Tibial artery (tissue), 4 donors: ENCODE measurements around the gene CD200R1L.
A peak's percentile ranks its signal among the peaks of the same experiment; 100 is the strongest.

Experiments
- DNase-seq, 2 donors: peaks; one replicate each; pipeline ENCODE4 v3.0.0-alpha.2; 2019
- H3K27ac ChIP-seq, 2 donors: fragments of 200-600 bp; sonication (generic) in 1 of 2; 1 replicate in 1 of 2; 2 replicates in 1 of 2; pipeline ENCODE4 v1.5.1; 2018 to 2019; ENCODE audit warnings: mild to moderate bottlenecking in 1 of 2
- H3K27me3 ChIP-seq, 2 donors: fragments of 200-600 bp; sonication (generic) in 1 of 2; one replicate each; pipeline versions ENCODE4 v1.5.1 to v1.6.0; 2016 to 2019
- H3K36me3 ChIP-seq, 3 donors: fragments of 200-600 bp; sonication (generic) in 2 of 3; one replicate each; pipeline ENCODE4 v1.5.1; 2016 to 2019; ENCODE audit warnings: mild to moderate bottlenecking in 2 of 3
- H3K4me1 ChIP-seq, 4 donors: fragments of 200-600 bp; sonication (generic) in 2 of 4; 1 replicate in 3 of 4; 2 replicates in 1 of 4; pipeline ENCODE4 v1.5.1; 2016 to 2019
- H3K4me3 ChIP-seq, 2 donors: fragments of 200-600 bp; sonication (generic) in 1 of 2; 1 replicate in 1 of 2; 2 replicates in 1 of 2; pipeline ENCODE4 v1.5.1; 2018 to 2019; ENCODE audit warnings: mild to moderate bottlenecking in 2 of 2
- H3K9me3 ChIP-seq, 3 donors: fragments of 200-600 bp; sonication (generic) in 1 of 3; one replicate each; pipeline ENCODE4 v1.5.1; 2016 to 2019
- CTCF ChIP-seq, 2 experiments: fragments of 200-600 bp in 1 of 2; fragments of 450-650 bp in 1 of 2; IDR thresholded peaks; one replicate each; pipeline ENCODE4 v1.5.1; 2017 to 2019; ENCODE audit warnings: antibody characterized with exemption in 2 of 2, mild to moderate bottlenecking in 1 of 2, moderate library complexity in 1 of 2
- intact Hi-C: fragments of 100-400 bp; cut with DNase I; formaldehyde crosslinking; loops from one replicate; pipeline ENCODE4 v1.15.0; 2023; ENCODE audit warnings: low total_unique reads

The CD200R1L gene

GRCh38 chr3:112813723-112814171, 32.9 kb downstream of the CD200R1L start:
- TF ChIP-seq CTCF (IDR thresholded peaks at IDR 0.05), result no peak
- H3K36me3 ChIP-seq, result no peaks in the 10 kb centered on the region
- H3K9me3 ChIP-seq, result no peaks in the 10 kb centered on the region
- peak overlapping the region in 1 of 2 donors; percentile 2 for H3K27ac ChIP-seq
- intact Hi-C loops, result loop anchor here (10.0 kb wide), 1 partner anchor 169 kb away; the partner anchor contains the start of gene CCDC80
- H3K4me1 ChIP-seq, result peaks cover 0 to 37% (median 12%) of the 10 kb centered on the region in 4 donors
- H3K27me3 ChIP-seq, result no peaks in the 10 kb centered on the region
- H3K4me3 ChIP-seq, result no peak overlapping the region
- DNase-seq, result peak in 1 of 2 donors; percentile 28

DNA sequence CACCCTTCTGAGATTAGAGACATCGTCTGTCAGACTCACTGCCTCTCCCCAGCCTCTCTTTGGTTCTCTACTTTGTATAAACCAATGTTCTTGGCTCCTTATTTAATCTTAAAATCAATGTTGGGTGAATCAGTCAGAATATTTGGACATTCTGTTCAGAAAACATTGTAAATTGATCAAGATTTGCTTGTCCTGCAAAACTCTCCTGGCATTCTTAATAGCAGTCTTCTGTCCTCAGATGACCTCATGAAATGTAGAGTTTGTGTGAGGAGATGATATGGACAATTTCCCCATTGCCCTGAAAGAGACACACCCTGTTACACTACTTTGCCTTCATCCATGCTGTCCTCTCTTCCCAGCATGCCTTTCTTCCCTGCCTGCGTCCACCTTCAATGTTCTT, 33.6 kb downstream of the CD200R1L start:
- Histone ChIP-seq H3K9me3 (no peaks in the 10 kb centered on the region), H3K27ac (no peak overlapping the region), H3K27me3 (no peaks in the 10 kb centered on the region), H3K4me3 (no peak overlapping the region), H3K4me1 (peaks cover 0 to 37% (median 12%) of the 10 kb centered on the region in 4 donors), H3K36me3 (no peaks in the 10 kb centered on the region)
- intact Hi-C loops, result loop anchor here (10.0 kb wide), 1 partner anchor 168 kb away; the partner anchor contains the start of gene CCDC80
- no peak for TF ChIP-seq CTCF (IDR thresholded peaks at IDR 0.05)
- no peak for DNase-seq

DNA sequence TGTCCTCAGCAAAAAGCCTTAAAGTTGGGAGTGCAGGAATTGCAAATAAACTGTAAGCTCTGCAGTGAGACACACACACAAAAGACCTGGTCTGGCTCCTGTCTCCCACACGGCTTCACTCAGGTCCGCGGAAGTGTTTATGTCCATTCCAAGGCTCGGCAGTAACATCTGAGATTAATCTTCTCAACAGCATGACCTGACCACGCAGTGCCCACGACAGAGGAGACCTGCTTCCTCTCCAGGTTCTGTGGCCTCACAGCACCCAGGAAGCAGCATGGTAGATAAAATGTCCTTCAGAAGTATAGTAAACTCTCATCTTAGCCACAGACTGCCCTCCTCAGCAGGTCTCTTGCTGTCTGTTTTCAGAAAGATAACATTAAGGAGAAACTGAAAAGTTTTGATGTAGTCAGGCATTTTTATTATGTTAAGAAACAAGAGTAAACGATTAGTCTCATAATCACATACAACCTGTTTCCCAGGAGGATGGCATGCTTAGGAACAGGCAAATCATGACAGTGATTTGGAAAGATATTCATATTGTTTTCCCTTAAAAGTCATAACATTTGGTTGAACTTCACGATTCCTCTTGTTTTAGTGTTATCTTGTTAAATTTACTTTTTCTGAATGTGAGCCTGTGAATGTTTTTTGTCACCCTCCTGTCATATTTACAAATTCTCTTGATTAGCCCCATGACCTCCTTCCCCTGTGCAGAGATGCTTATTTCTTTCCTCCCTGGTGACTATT, 34.6 kb downstream of the CD200R1L start:
- no peak for TF ChIP-seq CTCF (IDR thresholded peaks at IDR 0.05)
- Histone ChIP-seq H3K27ac (peak overlapping the region in 1 of 2 donors; percentile 48), H3K9me3 (no peaks in the 10 kb centered on the region), H3K36me3 (no peaks in the 10 kb centered on the region), H3K27me3 (no peaks in the 10 kb centered on the region), H3K4me1 (peaks cover 0 to 37% (median 12%) of the 10 kb centered on the region in 4 donors), H3K4me3 (no peak overlapping the region)
- DNase-seq, result no peak
- intact Hi-C loops, result loop anchor here (10.0 kb wide), 1 partner anchor 167 kb away; the partner anchor contains the start of gene CCDC80

DNA sequence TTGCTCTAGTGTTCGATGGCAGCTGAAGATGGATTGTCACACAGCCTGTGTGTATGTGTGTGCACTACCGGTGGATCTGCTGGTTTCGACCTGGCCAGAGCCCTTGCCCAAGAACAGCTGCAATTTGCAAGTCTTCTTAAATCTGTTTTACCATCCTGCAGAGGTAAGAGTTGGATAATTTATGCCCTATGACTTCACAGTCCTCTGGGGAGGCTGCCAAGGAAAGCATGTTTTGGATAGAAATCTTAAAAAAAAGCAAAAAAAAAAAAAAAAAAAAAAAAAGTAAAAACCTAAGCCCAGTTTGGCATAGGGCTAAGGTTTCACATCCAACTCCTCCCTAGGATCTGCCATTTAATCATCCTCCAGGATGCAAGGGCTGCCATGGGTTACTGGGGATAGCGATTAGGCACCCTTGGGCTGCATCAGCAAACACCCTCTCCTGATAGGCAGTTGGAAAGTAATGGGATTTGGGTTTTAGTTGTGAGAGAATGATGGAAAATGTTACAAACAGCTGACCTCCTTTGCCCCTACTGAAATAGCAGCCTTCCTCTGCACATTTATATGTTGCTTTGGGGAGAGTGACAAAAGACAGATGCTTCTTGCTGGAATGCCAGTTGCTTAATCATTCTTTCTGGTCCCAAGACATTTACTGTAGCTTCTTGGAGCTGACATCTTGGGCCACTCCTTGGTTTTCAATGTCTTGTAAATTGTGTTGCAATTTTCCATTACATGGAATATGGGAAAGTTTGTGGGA, 35.4 kb downstream of the CD200R1L start:
- H3K27me3 ChIP-seq, result no peaks in the 10 kb centered on the region
- no peak overlapping the region for H3K4me3 ChIP-seq
- peak in 1 of 2 donors; percentile 24 for DNase-seq
- no peaks in the 10 kb centered on the region for H3K36me3 ChIP-seq
- H3K4me1 ChIP-seq, result peaks cover 0 to 37% (median 12%) of the 10 kb centered on the region in 4 donors
- peak overlapping the region in 1 of 2 donors; percentile 48 for H3K27ac ChIP-seq
- no peaks in the 10 kb centered on the region for H3K9me3 ChIP-seq
- intact Hi-C loops, result loop anchor here (10.0 kb wide), 1 partner anchor 167 kb away; the partner anchor contains the start of gene CCDC80
- TF ChIP-seq CTCF (IDR thresholded peaks at IDR 0.05), result no peak

DNA sequence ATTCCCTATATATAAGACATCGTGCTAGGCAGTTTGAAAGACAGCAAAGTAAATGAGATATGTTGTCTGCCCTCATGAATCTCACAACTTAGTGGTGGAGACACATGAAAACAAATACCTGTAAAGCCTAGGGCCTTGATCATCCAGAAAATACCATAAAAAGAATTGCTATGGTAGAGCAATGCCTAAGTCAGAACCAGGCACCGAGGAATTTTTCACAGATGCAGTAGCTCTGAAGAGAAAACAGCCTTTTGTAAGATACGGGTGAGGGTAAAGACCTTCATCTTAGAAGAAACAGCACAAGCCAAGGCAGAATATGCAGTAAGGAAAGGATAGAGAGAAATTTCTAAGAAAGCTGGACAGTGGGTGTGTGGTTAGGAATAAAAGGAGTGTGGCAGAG, 36.1 kb downstream of the CD200R1L start:
- Histone ChIP-seq H3K27ac (no peak overlapping the region), H3K4me3 (no peak overlapping the region), H3K27me3 (no peaks in the 10 kb centered on the region), H3K4me1 (peaks cover 0 to 37% (median 12%) of the 10 kb centered on the region in 4 donors), H3K36me3 (no peaks in the 10 kb centered on the region), H3K9me3 (no peaks in the 10 kb centered on the region)
- TF ChIP-seq CTCF (IDR thresholded peaks at IDR 0.05), result no peak
- intact Hi-C loops, result loop anchor here (10.0 kb wide), 1 partner anchor 166 kb away; the partner anchor contains the start of gene CCDC80
- DNase-seq, result no peak
